Neural crest cell (in vitro differentiated cells): ENCODE results near the gene IFNLR1. TPM values are rescaled to one million over a fixed set of nuclear protein-coding genes. Genes with fewer than 3 reads are reported as not detected.
A peak's percentile ranks its signal among the peaks of the same experiment; 100 is the strongest.

Experiments used
- DNase-seq: peaks from one replicate; pipeline ENCODE4 v3.0.0; 2021; ENCODE audit warnings: low read depth, mixed read lengths, low spot score
- H3K27ac Mint-ChIP-seq: one replicate; pipeline ENCODE4 v1.8.0; 2021; ENCODE audit warnings: mild to moderate bottlenecking, mixed read lengths; ENCODE audit not compliant: unreplicated experiment
- H3K27me3 Mint-ChIP-seq: 2 replicates; pipeline ENCODE4 v1.8.0; 2021; ENCODE audit warnings: low read depth, mild to moderate bottlenecking, mixed read lengths
- H3K36me3 Mint-ChIP-seq: 2 replicates; pipeline ENCODE4 v1.8.0; 2021; ENCODE audit warnings: low read depth, mild to moderate bottlenecking, mixed read lengths
- H3K4me1 Mint-ChIP-seq: 2 replicates; pipeline ENCODE4 v1.8.0; 2021; ENCODE audit warnings: mixed read lengths
- H3K4me3 Mint-ChIP-seq: one replicate; pipeline ENCODE4 v1.8.0; 2021; ENCODE audit warnings: mild to moderate bottlenecking, mixed read lengths
- H3K9me3 Mint-ChIP-seq: 2 replicates; pipeline ENCODE4 v1.8.0; 2021; ENCODE audit warnings: mixed read lengths
- total RNA-seq: library from RNA; stranded (reverse); gene quantifications from 2 replicates; pipeline ENCODE4 v1.2.1, GENCODE V29; 2021
- TF ChIP-seq, protein P1 (sequence below): fragments of 200-600 bp; sonication (generic); conservative IDR thresholded peaks from 2 replicates; pipeline ENCODE4 v1.5.0; 2021; ENCODE audit warnings: antibody characterized with exemption, mild to moderate bottlenecking

Gene IFNLR1
- total RNA-seq, 1 donor from 2014 or later: 0.21 TPM

DNA sequence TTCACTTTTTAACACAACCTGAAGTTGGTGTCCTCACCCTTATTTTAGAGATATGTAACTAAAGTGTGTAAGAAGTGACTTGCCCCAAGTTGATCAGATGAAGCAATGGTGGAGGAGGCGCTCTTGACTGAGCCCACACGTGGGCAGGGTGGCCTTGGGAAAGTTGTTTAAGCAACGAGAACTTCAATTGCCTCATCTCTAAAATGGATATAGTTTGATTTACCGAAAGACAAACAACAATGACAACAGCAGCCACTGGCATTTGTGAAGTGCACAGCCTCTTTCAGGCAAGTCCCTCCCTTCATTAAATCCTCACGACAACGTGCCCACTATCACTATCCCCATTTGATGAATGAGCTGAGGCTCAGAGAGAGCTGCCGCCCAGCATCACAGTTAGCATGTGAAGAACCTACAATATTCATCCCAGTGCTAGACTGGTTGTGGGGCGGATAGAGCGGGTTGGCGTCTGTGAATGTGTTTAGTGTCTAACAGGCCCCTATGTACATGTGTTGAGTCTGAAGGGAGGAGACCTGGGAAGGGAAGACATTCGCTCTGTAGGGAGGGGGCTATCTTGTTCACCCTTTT lies 47.2 kb downstream of the IFNLR1 start:
- Mint-ChIP-seq H3K36me3 (no peaks in the 10 kb centered on the region), H3K27ac (peak overlapping the region; percentile 76), H3K27me3 (peaks cover 8% of the 10 kb centered on the region), H3K4me3 (no peak overlapping the region), H3K9me3 (no peaks in the 10 kb centered on the region), H3K4me1 (peaks cover 13% of the 10 kb centered on the region)
- TF ChIP-seq, protein P1, sequence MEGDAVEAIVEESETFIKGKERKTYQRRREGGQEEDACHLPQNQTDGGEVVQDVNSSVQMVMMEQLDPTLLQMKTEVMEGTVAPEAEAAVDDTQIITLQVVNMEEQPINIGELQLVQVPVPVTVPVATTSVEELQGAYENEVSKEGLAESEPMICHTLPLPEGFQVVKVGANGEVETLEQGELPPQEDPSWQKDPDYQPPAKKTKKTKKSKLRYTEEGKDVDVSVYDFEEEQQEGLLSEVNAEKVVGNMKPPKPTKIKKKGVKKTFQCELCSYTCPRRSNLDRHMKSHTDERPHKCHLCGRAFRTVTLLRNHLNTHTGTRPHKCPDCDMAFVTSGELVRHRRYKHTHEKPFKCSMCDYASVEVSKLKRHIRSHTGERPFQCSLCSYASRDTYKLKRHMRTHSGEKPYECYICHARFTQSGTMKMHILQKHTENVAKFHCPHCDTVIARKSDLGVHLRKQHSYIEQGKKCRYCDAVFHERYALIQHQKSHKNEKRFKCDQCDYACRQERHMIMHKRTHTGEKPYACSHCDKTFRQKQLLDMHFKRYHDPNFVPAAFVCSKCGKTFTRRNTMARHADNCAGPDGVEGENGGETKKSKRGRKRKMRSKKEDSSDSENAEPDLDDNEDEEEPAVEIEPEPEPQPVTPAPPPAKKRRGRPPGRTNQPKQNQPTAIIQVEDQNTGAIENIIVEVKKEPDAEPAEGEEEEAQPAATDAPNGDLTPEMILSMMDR: no peak
- DNase-seq: no peak

DNA sequence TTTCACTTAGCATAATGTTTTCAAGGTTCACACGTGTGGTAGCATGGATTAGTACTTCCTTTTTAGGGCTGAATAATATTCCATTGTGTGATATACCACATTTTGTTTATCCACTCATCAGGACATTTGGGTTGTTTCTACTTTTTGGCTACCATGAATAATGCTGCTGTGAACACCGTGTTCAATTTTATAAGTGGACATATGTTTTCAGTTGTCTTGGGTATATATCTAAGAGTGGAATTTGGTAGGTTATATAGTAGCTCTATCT lies 47.9 kb downstream of the IFNLR1 start:
- peaks cover 4% of the 10 kb centered on the region for H3K27me3 Mint-ChIP-seq
- H3K4me3 Mint-ChIP-seq: no peak overlapping the region
- H3K27ac Mint-ChIP-seq: no peak overlapping the region
- peaks cover 13% of the 10 kb centered on the region for H3K4me1 Mint-ChIP-seq
- no peak for DNase-seq
- TF ChIP-seq, protein P1: no peak
- no peaks in the 10 kb centered on the region for H3K9me3 Mint-ChIP-seq
- H3K36me3 Mint-ChIP-seq: no peaks in the 10 kb centered on the region

DNA sequence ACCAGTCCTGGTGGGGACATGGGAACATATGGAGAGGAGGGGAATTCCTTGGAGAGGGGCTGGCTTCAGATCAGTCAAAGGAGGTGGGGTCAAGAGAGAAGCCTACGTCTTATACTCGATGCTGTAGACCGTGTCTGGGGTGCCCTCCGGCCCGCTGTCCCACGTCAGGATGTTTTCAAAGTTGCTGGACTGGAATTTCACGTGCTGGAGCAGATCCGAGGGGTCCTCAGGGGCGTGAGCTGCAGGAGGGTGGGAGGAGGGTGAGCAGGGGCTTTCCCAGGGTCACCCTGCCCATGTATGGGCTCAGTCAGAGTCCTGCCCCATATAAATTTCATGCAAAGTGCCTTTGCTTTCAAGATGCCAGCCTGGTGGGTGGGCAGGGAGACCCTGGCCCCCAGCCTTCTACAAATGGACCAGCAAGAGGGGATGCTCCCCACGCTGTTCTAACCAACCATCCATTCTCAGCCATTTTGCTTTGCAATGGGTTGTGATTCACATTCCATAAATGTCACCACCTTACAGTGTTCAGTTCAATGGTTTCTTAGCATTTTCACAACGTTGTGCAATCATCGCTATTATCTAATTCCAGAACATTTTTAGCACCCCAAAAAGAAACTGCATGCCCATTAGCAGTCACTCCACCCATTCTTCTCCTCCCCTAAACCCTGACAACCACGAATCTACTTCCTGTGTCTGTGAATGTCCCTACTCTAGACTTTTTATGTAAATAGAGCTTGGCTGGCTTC lies 48.4 kb downstream of the IFNLR1 start:
- Mint-ChIP-seq H3K4me3 (no peak overlapping the region), H3K9me3 (no peaks in the 10 kb centered on the region), H3K27me3 (peaks cover under 1% of the 10 kb centered on the region), H3K27ac (no peak overlapping the region), H3K36me3 (no peaks in the 10 kb centered on the region), H3K4me1 (peaks cover 13% of the 10 kb centered on the region)
- DNase-seq: no peak
- TF ChIP-seq, protein P1: no peak

DNA sequence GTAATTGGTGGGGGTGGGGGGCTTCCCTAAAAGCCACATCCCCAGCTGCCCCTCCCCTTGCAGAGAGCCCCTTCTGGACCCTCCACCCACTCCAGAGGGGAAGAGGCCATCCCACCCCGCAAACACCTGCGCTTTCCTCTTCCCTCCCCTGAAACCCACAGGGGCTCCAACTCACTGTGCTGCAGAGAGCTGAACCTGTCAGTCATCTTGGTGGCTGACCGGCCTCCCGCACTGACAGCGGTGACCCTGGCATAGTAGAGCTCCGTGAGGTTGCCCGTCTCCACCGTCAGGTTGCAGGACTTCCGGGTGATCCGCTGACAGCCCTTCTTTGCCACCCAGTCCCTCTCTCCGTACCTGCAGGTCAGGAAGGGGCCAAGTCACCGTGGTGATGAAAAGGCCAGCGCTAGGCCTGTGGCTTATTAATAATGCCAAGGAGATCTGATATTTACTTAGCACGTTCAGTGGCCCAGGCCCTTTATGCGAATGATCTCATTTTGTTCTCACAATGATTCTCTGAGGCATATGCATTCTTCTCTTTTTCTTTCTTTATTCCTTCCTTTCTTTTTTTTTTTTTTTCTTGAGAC lies 50.0 kb downstream of the IFNLR1 start:
- Mint-ChIP-seq H3K4me1 (peaks cover 13% of the 10 kb centered on the region), H3K4me3 (no peak overlapping the region), H3K36me3 (no peaks in the 10 kb centered on the region), H3K27ac (no peak overlapping the region), H3K9me3 (no peaks in the 10 kb centered on the region), H3K27me3 (no peaks in the 10 kb centered on the region)
- DNase-seq: no peak
- TF ChIP-seq, protein P1: no peak

DNA sequence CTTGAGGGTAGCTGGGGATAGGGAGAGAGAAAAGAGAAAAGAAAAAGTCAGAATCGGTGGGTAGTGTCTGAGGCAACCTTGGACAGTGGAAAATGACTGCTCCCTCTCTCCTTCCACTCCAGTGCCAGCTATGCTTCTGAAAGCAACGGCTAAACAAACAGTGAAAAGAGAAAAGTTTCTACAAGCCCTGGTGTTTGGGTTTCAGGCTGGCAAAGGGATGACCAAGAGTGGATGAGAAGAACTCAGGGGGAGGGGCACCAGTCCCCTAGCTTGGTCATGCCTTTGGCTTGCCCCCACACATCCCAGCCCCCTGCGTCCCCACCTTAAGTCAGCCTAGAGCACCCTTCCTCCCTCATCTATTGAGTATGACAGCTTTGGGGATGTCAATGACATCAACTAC lies 52.7 kb downstream of the IFNLR1 start:
- no peaks in the 10 kb centered on the region for H3K36me3 Mint-ChIP-seq
- no peak overlapping the region for H3K27ac Mint-ChIP-seq
- TF ChIP-seq, protein P1: no peak

More for the DNA sequence above, 52.7 kb downstream of the IFNLR1 start:
- H3K27me3 Mint-ChIP-seq: no peaks in the 10 kb centered on the region
- H3K9me3 Mint-ChIP-seq: no peaks in the 10 kb centered on the region
- peaks cover 13% of the 10 kb centered on the region for H3K4me1 Mint-ChIP-seq
- no peak for DNase-seq
- H3K4me3 Mint-ChIP-seq: no peak overlapping the region
